ENCODE measurements around the gene RAB7A. TPM values are rescaled to one million over a fixed set of nuclear protein-coding genes. Genes with fewer than 3 reads are reported as not detected.
"Not testable (repeated sequence)": the region's sequence is repeated elsewhere in the genome, so short reads cannot be mapped to it uniquely, and the experiment has no call there.

RAB7A gene
- total RNA-seq, 1 donor from 2014 or later: 149 TPM

DNA sequence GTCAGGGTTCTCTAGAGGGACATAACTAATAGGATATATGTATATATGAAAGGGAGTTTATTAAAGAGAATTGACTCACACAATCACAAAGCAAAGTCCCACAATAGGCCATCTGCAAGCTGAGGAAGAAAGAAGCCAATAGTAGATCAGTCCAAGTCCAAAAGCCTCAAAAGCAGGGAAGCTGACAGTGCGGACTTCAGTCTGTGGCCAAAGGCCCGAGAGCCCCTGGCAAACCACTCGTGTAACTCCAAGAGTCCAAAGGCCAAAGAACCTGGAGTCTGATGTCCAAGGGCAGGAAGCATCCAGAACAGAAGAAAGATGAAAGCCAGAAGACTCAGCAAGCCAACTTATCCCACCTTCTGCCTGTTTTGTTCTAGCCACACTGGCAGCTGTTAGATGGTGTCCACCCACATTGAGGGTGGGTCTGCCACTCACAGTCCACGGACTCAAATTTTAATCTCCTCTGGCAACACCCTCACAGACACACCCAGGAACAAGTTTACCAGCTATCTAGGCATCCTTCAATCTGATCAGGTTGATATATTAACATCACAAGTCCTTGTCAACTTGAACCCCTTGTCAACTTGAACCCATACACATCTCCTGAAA lies 99.2 kb downstream of the RAB7A start:
- DNase-seq (ENCODE audit: low read depth, low spot score): no peak
- TF ChIP-seq, protein P1, sequence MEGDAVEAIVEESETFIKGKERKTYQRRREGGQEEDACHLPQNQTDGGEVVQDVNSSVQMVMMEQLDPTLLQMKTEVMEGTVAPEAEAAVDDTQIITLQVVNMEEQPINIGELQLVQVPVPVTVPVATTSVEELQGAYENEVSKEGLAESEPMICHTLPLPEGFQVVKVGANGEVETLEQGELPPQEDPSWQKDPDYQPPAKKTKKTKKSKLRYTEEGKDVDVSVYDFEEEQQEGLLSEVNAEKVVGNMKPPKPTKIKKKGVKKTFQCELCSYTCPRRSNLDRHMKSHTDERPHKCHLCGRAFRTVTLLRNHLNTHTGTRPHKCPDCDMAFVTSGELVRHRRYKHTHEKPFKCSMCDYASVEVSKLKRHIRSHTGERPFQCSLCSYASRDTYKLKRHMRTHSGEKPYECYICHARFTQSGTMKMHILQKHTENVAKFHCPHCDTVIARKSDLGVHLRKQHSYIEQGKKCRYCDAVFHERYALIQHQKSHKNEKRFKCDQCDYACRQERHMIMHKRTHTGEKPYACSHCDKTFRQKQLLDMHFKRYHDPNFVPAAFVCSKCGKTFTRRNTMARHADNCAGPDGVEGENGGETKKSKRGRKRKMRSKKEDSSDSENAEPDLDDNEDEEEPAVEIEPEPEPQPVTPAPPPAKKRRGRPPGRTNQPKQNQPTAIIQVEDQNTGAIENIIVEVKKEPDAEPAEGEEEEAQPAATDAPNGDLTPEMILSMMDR (conservative IDR thresholded peaks at IDR 0.05): no peak
- Mint-ChIP-seq H3K4me3 (no peak overlapping the region), H3K27me3 (ENCODE audit: low read depth) (no peaks in the 10 kb centered on the region), H3K36me3 (ENCODE audit: low read depth) (peaks cover 5% of the 10 kb centered on the region), H3K27ac (ENCODE audit: unreplicated experiment) (no peak overlapping the region), H3K9me3 (no peaks in the 10 kb centered on the region), H3K4me1 (peaks cover 4% of the 10 kb centered on the region)

DNA sequence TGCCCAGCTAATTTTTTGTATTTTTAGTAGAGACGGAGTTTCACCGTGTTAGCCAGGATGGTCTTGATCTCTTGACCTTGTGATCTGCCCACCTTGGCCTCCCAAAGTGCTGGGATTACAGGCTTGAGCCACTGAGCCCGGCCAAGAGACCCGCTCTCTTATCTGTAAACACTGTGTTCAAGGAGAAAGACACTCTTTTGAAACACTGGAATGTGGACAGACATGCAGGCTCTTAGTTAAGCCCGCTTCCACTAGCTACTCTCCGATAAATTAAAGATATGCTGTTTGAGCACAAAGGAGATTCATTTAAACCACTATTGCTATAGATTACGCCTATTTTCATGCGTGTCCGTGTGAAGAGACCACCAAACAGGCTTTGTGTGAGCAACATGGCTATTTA lies 103.1 kb downstream of the RAB7A start:
- H3K4me1 Mint-ChIP-seq; H3K4me3 Mint-ChIP-seq; H3K27ac Mint-ChIP-seq (ENCODE audit: unreplicated experiment); DNase-seq (ENCODE audit: low read depth, low spot score); H3K27me3 Mint-ChIP-seq (ENCODE audit: low read depth); H3K36me3 Mint-ChIP-seq (ENCODE audit: low read depth); H3K9me3 Mint-ChIP-seq: not testable (repeated sequence)

DNA sequence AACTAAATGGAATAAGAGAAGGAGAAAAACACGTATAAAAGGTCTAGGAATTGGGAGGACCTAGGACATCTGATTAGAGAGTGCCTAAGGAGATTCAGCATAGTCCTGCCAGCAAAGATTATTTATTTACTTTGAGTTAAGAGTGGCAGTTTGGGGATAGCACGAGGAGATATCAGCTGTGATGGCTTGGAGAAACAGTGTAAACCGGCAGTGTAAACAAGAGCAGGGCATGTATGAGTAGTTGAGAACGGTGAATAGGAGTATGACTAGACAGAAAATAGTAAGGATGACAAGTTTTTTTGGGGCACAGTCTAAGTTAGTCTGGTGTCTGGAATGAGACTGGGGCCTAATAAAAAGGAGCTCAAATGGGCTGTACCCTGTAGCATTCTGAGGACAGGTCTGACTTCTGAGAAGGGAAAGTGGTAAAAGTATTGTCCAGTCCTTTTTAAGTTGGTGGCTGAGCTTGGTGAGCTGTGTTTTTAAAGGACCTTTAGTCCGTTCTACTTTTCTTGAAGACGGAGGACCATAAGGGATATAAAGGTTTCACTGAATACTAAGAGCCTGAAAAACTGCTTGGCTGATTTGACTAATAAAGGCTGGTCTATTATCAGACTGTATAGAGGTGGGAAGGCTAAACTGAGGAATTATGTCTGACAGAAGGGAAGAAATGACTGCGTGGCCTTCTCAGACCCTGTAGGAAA lies 104.1 kb downstream of the RAB7A start:
- not testable (repeated sequence) for H3K9me3 Mint-ChIP-seq; H3K27me3 Mint-ChIP-seq (ENCODE audit: low read depth); H3K36me3 Mint-ChIP-seq (ENCODE audit: low read depth); H3K4me3 Mint-ChIP-seq; H3K4me1 Mint-ChIP-seq; H3K27ac Mint-ChIP-seq (ENCODE audit: unreplicated experiment); DNase-seq (ENCODE audit: low read depth, low spot score)

DNA sequence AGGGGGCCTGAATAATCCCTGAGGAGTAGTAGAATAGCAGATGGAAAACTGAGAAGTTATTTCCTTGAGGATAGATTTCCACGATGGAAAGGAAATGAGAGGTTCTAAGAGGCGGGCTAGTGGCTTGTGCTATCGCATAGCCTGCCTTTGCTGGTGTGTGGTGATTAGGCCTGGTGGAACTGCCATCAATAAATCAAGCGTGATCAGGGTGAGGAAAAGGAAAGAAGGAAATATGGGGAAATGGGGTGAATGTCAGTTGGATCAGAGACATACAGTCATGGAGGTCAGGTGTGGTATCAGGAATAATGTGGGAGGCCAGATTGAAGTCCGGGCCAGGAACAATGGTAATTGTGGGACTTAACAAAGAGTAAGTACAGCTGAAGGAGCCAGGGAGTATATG lies 104.8 kb downstream of the RAB7A start:
- H3K27me3 Mint-ChIP-seq (ENCODE audit: low read depth); H3K4me1 Mint-ChIP-seq; DNase-seq (ENCODE audit: low read depth, low spot score); H3K27ac Mint-ChIP-seq (ENCODE audit: unreplicated experiment); H3K9me3 Mint-ChIP-seq; H3K36me3 Mint-ChIP-seq (ENCODE audit: low read depth); H3K4me3 Mint-ChIP-seq: not testable (repeated sequence)

DNA sequence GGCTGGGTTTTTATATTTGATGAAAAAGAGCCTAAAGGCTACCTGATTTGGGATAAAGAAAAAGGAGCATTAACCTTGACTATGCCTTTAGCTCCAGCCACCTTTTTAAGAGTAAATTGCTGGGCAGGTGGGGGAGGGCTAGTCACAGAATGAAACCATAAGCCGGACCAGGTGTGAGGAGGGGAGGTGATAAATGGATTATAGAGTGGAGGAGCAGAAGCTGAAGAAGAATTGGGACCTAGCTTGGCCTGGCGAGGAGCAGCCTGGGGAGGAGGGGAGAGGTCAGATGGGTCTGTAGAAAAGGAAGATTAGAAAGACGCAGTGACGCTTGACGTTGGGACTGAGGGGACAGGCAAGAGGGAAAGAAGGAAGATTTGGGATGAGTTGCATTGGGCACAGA lies 107.0 kb downstream of the RAB7A start:
- not testable (repeated sequence) for DNase-seq (ENCODE audit: low read depth, low spot score); H3K4me1 Mint-ChIP-seq; H3K27ac Mint-ChIP-seq (ENCODE audit: unreplicated experiment); H3K27me3 Mint-ChIP-seq (ENCODE audit: low read depth); H3K9me3 Mint-ChIP-seq; H3K4me3 Mint-ChIP-seq; H3K36me3 Mint-ChIP-seq (ENCODE audit: low read depth)

DNA sequence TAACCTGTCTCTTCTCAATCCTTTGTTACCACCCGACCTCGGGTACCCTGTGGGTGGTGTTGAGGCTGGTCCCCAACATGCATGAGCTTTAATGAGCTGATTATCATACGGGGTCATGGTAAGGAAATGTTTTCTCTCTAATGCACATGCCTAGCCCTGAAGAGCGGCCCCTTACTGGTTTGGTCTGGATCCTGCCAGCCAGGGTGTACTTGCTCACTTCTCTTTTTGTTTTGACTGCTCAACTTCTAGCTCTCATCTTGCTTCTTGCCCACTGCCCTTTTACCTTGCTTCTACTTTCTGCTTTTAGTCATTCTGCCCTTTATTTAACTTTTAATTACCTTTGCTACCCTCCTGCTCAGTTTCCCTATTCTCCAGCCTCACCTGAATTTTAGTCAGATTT lies 109.1 kb downstream of the RAB7A start:
- Mint-ChIP-seq H3K27me3 (ENCODE audit: low read depth) (no peaks in the 10 kb centered on the region), H3K9me3 (no peaks in the 10 kb centered on the region), H3K4me3 (no peak overlapping the region), H3K36me3 (ENCODE audit: low read depth) (no peaks in the 10 kb centered on the region), H3K27ac (ENCODE audit: unreplicated experiment) (no peak overlapping the region), H3K4me1 (no peaks in the 10 kb centered on the region)
- no peak for DNase-seq (ENCODE audit: low read depth, low spot score)
- TF ChIP-seq, protein P1 (conservative IDR thresholded peaks at IDR 0.05): no peak

GRCh38 chr3:128841926-128842920 lies 116.2 kb downstream of the RAB7A start:
- no peaks in the 10 kb centered on the region for H3K9me3 Mint-ChIP-seq
- no peak overlapping the region for H3K27ac Mint-ChIP-seq (ENCODE audit: unreplicated experiment)
- TF ChIP-seq, protein P1 (conservative IDR thresholded peaks at IDR 0.05): no peak
- peaks cover 13% of the 10 kb centered on the region for H3K4me1 Mint-ChIP-seq
- H3K27me3 Mint-ChIP-seq (ENCODE audit: low read depth): no peaks in the 10 kb centered on the region
- no peaks in the 10 kb centered on the region for H3K36me3 Mint-ChIP-seq (ENCODE audit: low read depth)
- DNase-seq (ENCODE audit: low read depth, low spot score): no peak
- peak overlapping the region; percentile 5 for H3K4me3 Mint-ChIP-seq

Measured in neural crest cell (in vitro differentiated cells).